B cell (primary cell): ENCODE data around the gene INAFM2.

Experiments
- CTCF ChIP-seq: fragments of 200-600 bp; IDR thresholded peaks from one replicate; pipeline ENCODE4 v1.8.0; 2022; ENCODE audit warnings: antibody characterized with exemption, mild to moderate bottlenecking
- EZH2 ChIP-seq: IDR thresholded peaks from 2 replicates; pipeline ENCODE4 v1.6.1; 2012; ENCODE audit warnings: borderline replicate concordance, low read depth, mild to moderate bottlenecking, moderate library complexity, low read length; ENCODE audit not compliant: insufficient read depth, poor library complexity, severe bottlenecking

- TF ChIP-seq CTCF (no peak), EZH2 (no peak)
These were observed 11.0 kb downstream of the INAFM2 start for GRCh38 chr15:40334541-40334940.
